ENCODE data around the gene BMAL2.

BMAL2 gene

DNA sequence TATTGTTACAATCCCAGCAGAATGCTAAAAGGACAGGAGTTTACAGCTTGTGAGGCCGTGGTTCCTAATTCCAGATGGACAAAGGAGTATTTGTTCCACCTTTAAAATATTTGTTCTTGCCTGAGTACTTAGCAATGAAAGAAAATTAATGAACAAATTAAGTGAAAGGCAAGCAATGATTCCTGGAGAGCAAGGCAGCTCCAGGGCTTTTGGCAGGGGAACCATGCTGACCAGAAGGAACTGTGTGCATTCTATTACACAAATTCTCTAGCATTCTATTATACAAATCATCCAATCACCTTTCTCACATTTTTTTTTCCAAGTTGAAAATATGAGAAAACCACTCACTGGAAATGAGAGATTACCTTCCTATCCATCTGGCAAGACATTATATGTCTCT, 1.8 kb upstream of the BMAL2 start:
- no peak for DNase-seq (ENCODE audit: insufficient read length)
- no peak for TF ChIP-seq TAF1 (IDR thresholded peaks at IDR 0.05; ENCODE audit: borderline replicate concordance, low read depth, low read length)
- no peak for TF ChIP-seq POLR2AphosphoS5 (IDR thresholded peaks at IDR 0.05; ENCODE audit: low read depth, low read length)
- TF ChIP-seq POLR2A (IDR thresholded peaks at IDR 0.05; ENCODE audit: low read depth, low read length), result no peak
- FAIRE-seq, result no peak

DNA sequence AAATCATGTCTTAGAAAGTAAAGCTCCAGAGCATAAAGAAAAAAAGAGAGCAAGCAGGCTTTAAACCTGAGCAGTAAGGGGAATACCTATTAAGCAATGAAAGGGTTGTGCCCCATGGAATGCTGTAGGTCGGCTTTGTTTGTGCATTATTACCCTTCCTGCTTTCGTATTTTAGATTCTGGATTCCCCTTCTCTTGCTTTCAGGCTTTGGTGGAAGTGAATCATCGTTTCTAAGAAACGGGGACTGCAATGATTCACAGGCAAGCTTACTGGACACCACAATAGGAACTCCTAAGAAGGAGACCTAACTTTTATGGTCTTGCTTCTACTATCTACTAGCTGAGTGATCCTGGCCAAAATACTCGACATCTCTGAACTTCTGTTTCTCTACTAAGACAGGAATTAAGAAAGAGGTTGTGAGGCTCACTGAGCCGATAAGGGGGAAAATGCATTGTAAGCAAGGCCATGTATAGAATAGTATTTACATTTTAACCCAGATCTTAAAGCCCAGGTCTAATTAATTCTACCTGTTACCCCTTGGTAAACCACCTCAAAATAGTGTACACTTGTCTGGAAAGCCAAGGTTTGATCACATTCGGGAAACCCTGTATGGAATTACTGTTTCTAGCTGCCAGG, 1.2 kb upstream of the BMAL2 start:
- FAIRE-seq (peak; percentile 90), DNase-seq (ENCODE audit: insufficient read length) (peak; percentile 18)
- TF ChIP-seq POLR2AphosphoS5 (IDR thresholded peaks at IDR 0.05; ENCODE audit: low read depth, low read length) (no peak), TAF1 (IDR thresholded peaks at IDR 0.05; ENCODE audit: borderline replicate concordance, low read depth, low read length) (no peak), POLR2A (IDR thresholded peaks at IDR 0.05; ENCODE audit: low read depth, low read length) (no peak; the same call in 1 of the 2 replicates)

DNA sequence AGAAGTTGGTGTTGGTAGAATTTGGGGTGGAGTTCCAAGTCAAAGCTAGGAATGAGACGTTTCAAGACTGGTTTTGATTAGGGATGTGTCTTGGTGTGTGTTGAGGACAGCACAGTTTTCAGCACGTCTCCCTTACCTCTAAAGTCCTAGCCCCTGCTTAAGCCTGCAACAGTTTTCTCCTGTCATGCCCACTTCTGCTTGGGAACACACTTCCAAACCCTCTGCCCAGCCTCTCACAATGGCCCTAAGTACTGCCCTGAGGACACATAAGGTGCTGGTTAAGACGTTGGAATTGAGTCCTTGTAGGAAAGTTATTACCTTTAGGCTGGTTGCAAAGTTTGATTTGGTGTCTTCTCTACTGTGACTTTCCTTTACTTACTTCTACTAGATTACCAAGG, 710 bp upstream of the BMAL2 start:
- TF ChIP-seq POLR2A (IDR thresholded peaks at IDR 0.05; ENCODE audit: low read depth, low read length), result no peak
- TF ChIP-seq TAF1 (IDR thresholded peaks at IDR 0.05; ENCODE audit: borderline replicate concordance, low read depth, low read length), result no peak
- no peak for TF ChIP-seq POLR2AphosphoS5 (IDR thresholded peaks at IDR 0.05; ENCODE audit: low read depth, low read length)
- peak; percentile 87 for FAIRE-seq
- DNase-seq (ENCODE audit: insufficient read length), result no peak

DNA sequence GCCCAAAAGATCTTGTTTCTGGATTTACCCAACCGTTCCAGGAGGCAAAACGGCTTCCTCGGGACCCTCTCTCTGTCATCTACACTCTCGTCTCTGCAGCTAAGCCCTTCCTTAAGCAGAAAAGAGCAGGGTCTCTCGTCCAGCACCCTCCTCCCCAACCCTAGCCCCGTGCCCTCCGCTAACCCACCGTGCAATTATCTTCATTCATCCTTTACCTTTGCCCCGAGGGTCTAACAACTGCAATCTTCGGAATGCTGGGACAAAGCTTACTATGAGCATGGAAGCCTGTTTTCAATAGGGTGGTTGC, 276 bp upstream of the BMAL2 start:
- DNase-seq (ENCODE audit: insufficient read length) (no peak), FAIRE-seq (no peak)
- TF ChIP-seq POLR2AphosphoS5 (IDR thresholded peaks at IDR 0.05; ENCODE audit: low read depth, low read length), result peak; percentile 5; the same call in 1 of the 2 replicates
- TF ChIP-seq POLR2A (IDR thresholded peaks at IDR 0.05; ENCODE audit: low read depth, low read length), result no peak

DNA sequence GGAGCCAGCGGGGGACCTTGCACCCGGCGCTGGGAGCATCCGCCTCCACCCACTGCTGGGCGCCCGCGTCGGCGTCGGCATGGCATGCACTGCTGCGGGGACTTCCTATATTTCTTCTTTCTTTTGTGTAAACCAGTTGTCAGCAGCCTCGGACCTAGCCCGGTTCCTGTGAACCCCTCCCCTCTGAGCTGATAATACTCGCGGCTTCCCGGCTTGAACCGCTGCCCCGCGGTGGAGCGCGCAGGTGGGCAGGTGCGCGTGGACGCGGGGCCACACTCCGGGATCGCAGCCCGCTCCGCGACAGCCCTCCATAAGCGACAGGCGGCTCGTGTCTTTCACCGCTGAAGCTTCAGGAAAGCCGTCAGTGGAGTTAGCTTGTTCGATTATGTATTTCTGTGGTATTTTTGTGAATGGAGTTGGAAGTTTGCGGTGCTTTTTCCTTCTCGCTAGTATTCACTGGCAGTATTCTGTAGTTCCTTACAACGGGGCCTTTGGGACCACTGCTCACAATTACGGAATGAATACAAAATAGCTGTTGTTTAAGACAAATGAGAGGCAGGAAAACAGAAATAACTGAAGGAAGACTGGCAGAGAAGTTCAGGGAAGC, 870 bp downstream of the BMAL2 start:
- FAIRE-seq (peak; percentile 77), DNase-seq (ENCODE audit: insufficient read length) (peak; percentile 34)
- 0 out of 2 replicates have a peak, but pooled peaks have one; percentile 5 for TF ChIP-seq POLR2AphosphoS5 (IDR thresholded peaks at IDR 0.05; ENCODE audit: low read depth, low read length)
- no peak for TF ChIP-seq TAF1 (IDR thresholded peaks at IDR 0.05; ENCODE audit: borderline replicate concordance, low read depth, low read length)

- DNase-seq (ENCODE audit: insufficient read length) (no peak), FAIRE-seq (no peak)
Observed at GRCh38 chr12:27334042-27334720, 1.5 kb downstream of the BMAL2 start.

GRCh38 chr12:27334721-27335082, 2.1 kb downstream of the BMAL2 start:
- no peak for FAIRE-seq
- DNase-seq (ENCODE audit: insufficient read length), result no peak
- no peak for TF ChIP-seq TAF1 (IDR thresholded peaks at IDR 0.05; ENCODE audit: borderline replicate concordance, low read depth, low read length)
- TF ChIP-seq POLR2A (IDR thresholded peaks at IDR 0.05; ENCODE audit: low read depth, low read length), result no peak
- no peak for TF ChIP-seq POLR2AphosphoS5 (IDR thresholded peaks at IDR 0.05; ENCODE audit: low read depth, low read length)

More at GRCh38 chr12:27334042-27334720, 1.5 kb downstream of the BMAL2 start:
- TF ChIP-seq POLR2A (IDR thresholded peaks at IDR 0.05; ENCODE audit: low read depth, low read length), result no peak
- TF ChIP-seq TAF1 (IDR thresholded peaks at IDR 0.05; ENCODE audit: borderline replicate concordance, low read depth, low read length), result no peak
- TF ChIP-seq POLR2AphosphoS5 (IDR thresholded peaks at IDR 0.05; ENCODE audit: low read depth, low read length), result no peak

DNA sequence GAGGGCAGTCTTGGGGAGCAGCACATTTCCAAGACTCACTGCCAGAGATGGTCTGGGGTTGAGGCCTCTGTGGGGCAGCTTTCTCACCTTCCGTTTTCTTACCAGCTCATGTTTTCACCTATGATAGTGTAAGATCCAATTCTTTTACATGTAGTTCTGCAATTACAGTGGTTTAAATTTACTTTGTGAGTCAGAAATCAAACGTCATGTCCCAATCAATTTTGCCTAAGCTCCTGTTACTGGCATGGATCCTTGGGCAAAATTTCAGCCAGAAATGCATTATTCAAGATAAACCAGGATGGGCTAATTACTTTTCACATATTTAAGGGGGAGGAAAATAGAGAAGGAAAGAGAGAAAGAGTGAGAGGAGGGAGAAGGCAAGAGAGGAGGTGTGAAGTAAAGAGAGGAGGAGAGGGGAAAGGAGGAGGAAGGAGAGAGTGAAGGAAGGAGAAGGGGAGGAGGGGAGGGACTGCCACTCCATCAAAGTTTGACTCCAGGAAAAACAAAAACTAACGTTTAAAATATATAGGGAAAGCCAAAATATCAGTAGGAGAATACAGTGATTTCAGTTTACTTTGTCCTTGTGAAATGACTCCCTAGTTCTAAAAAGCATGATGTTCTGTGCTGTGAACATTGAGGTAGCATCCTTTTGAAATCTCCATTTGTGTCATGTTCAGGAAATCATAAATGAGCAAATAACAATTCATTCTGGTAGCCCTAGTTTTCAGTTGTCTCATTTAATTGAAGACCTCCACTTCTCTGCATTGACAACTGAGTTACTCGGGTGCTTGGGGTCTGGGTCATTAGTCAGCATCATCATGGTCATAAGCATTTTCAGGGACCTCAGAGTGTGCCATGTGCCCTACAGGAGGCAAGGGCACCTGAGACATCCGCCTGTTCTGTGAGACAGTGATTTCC, 3.0 kb downstream of the BMAL2 start:
- TF ChIP-seq TAF1 (IDR thresholded peaks at IDR 0.05; ENCODE audit: borderline replicate concordance, low read depth, low read length), result no peak
- TF ChIP-seq POLR2AphosphoS5 (IDR thresholded peaks at IDR 0.05; ENCODE audit: low read depth, low read length), result no peak
- no peak for TF ChIP-seq POLR2A (IDR thresholded peaks at IDR 0.05; ENCODE audit: low read depth, low read length)
- FAIRE-seq (no peak), DNase-seq (ENCODE audit: insufficient read length) (no peak)

- TF ChIP-seq POLR2A (IDR thresholded peaks at IDR 0.05; ENCODE audit: low read depth, low read length), result no peak
- no peak for TF ChIP-seq POLR2AphosphoS5 (IDR thresholded peaks at IDR 0.05; ENCODE audit: low read depth, low read length)
- no peak for TF ChIP-seq TAF1 (IDR thresholded peaks at IDR 0.05; ENCODE audit: borderline replicate concordance, low read depth, low read length)
- no peak for FAIRE-seq
- no peak for DNase-seq (ENCODE audit: insufficient read length)
Observed at GRCh38 chr12:27336282-27336653, 3.6 kb downstream of the BMAL2 start.

DNA sequence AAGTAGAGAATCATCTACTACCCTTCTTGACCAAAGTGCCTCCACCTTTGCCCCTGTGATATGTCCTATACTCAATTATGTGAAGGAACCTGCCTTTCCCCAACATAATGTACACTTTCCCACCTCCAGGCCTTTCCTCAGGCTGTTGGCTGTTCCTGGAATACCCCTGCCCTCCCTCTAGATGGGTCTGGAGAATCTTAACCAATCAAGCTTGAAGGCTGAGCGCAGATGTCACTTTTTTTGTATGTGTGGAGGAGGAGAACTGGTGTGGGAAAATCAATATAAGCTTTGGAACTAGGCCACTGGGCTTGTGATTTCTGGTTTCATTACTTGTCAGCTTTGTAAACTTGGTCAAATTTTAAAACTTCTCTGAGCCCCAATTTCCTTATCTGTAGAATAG, 4.7 kb downstream of the BMAL2 start:
- FAIRE-seq (no peak), DNase-seq (ENCODE audit: insufficient read length) (no peak)
- TF ChIP-seq POLR2A (IDR thresholded peaks at IDR 0.05; ENCODE audit: low read depth, low read length) (no peak), TAF1 (IDR thresholded peaks at IDR 0.05; ENCODE audit: borderline replicate concordance, low read depth, low read length) (no peak), POLR2AphosphoS5 (IDR thresholded peaks at IDR 0.05; ENCODE audit: low read depth, low read length) (no peak)

- DNase-seq (ENCODE audit: insufficient read length), result no peak
- FAIRE-seq, result peak; percentile 54
- TF ChIP-seq TAF1 (IDR thresholded peaks at IDR 0.05; ENCODE audit: borderline replicate concordance, low read depth, low read length), result no peak
- TF ChIP-seq POLR2A (IDR thresholded peaks at IDR 0.05; ENCODE audit: low read depth, low read length), result no peak
- TF ChIP-seq POLR2AphosphoS5 (IDR thresholded peaks at IDR 0.05; ENCODE audit: low read depth, low read length), result no peak
Observed at GRCh38 chr12:27338473-27338872, 5.8 kb downstream of the BMAL2 start.

All from GM12892 (cell line).